Osteocyte (in vitro differentiated cells): ENCODE results near the gene ROR1. TPM values are rescaled to one million over a fixed set of nuclear protein-coding genes. Genes with fewer than 3 reads are reported as not detected.

Experiments used
- DNase-seq: peaks from one replicate; pipeline ENCODE4 v3.0.0; 2021; ENCODE audit warnings: mixed read lengths; ENCODE audit not compliant: unreplicated experiment; ENCODE audit errors: extremely low spot score
- H3K27ac Mint-ChIP-seq: one replicate; pipeline ENCODE4 v1.8.0; 2021; ENCODE audit warnings: mild to moderate bottlenecking, mixed read lengths; ENCODE audit not compliant: unreplicated experiment
- H3K27me3 Mint-ChIP-seq: one replicate; pipeline ENCODE4 v1.8.0; 2021; ENCODE audit warnings: mixed read lengths; ENCODE audit not compliant: unreplicated experiment
- H3K36me3 Mint-ChIP-seq: one replicate; pipeline ENCODE4 v1.8.0; 2021; ENCODE audit warnings: mixed read lengths; ENCODE audit not compliant: unreplicated experiment
- H3K4me1 Mint-ChIP-seq: one replicate; pipeline ENCODE4 v1.8.0; 2021; ENCODE audit warnings: mixed read lengths; ENCODE audit not compliant: unreplicated experiment
- H3K4me3 Mint-ChIP-seq: one replicate; pipeline ENCODE4 v1.8.0; 2021; ENCODE audit warnings: mild to moderate bottlenecking, moderate library complexity, mixed read lengths; ENCODE audit not compliant: unreplicated experiment
- H3K9me3 Mint-ChIP-seq: one replicate; pipeline ENCODE4 v1.8.0; 2021; ENCODE audit warnings: mixed read lengths; ENCODE audit not compliant: unreplicated experiment
- total RNA-seq: library from RNA; stranded (reverse); gene quantifications from 2 replicates; pipeline ENCODE4 v1.2.1, GENCODE V29; 2021
- TF ChIP-seq, protein P1 (sequence below): fragments of 200-600 bp; sonication (generic); IDR thresholded peaks from 2 replicates; pipeline ENCODE4 v1.5.0; 2021; ENCODE audit warnings: antibody characterized with exemption, mild to moderate bottlenecking, moderate library complexity

The ROR1 gene
- total RNA-seq, 1 donor from 2014 or later, result 20.6 TPM

DNA sequence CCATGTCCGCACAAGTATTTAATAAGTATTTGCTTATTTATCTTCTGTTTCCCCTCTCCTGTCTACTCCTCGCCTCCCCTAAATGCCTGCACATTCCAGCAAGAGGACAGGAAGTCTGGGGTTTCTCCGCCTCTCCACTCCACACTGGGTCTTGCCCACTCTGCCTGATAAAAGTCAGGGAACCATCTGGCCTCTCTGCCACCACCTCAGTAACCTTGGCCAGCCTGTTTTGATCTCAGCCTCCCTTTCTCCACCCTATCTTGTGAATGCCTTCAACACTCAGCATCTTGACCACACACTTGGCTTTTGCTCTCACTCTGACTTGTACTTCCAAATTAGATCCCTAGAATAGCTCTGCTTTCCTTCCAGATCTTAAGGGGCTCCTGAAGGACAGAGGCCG lies 264.3 kb downstream of the ROR1 start:
- H3K27ac Mint-ChIP-seq, result peak overlapping the region; percentile 93
- H3K27me3 Mint-ChIP-seq, result no peaks in the 10 kb centered on the region
- peaks cover 2% of the 10 kb centered on the region for H3K36me3 Mint-ChIP-seq
- peaks cover 7% of the 10 kb centered on the region for H3K9me3 Mint-ChIP-seq
- no peak overlapping the region for H3K4me3 Mint-ChIP-seq
- TF ChIP-seq, protein P1, sequence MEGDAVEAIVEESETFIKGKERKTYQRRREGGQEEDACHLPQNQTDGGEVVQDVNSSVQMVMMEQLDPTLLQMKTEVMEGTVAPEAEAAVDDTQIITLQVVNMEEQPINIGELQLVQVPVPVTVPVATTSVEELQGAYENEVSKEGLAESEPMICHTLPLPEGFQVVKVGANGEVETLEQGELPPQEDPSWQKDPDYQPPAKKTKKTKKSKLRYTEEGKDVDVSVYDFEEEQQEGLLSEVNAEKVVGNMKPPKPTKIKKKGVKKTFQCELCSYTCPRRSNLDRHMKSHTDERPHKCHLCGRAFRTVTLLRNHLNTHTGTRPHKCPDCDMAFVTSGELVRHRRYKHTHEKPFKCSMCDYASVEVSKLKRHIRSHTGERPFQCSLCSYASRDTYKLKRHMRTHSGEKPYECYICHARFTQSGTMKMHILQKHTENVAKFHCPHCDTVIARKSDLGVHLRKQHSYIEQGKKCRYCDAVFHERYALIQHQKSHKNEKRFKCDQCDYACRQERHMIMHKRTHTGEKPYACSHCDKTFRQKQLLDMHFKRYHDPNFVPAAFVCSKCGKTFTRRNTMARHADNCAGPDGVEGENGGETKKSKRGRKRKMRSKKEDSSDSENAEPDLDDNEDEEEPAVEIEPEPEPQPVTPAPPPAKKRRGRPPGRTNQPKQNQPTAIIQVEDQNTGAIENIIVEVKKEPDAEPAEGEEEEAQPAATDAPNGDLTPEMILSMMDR, result no peak
- no peak for DNase-seq
- peaks cover 64% of the 10 kb centered on the region for H3K4me1 Mint-ChIP-seq

DNA sequence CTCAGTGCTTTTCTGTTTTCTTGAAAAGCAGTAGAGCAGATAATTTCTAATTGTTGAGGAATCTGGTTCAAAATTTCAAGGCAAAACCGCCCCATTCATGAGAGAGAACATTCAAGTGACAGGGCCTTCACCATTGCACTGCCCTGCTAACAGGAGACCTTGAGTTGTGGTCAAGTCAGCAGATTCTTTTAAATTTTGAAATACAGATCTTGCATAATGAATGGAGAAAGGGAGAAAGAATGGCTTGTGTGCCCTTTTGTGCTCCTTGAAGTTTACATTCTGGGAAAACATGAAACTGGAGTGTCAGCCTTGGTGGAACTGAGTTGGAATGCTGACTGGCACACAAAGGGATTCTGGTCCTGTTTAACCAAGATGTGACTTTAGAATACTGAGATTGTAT lies 265.1 kb downstream of the ROR1 start:
- Mint-ChIP-seq H3K9me3 (peaks cover 7% of the 10 kb centered on the region), H3K27ac (peak overlapping the region; percentile 93), H3K4me1 (peaks cover 71% of the 10 kb centered on the region), H3K4me3 (no peak overlapping the region), H3K36me3 (peaks cover 2% of the 10 kb centered on the region), H3K27me3 (no peaks in the 10 kb centered on the region)
- TF ChIP-seq, protein P1, result no peak
- no peak for DNase-seq

DNA sequence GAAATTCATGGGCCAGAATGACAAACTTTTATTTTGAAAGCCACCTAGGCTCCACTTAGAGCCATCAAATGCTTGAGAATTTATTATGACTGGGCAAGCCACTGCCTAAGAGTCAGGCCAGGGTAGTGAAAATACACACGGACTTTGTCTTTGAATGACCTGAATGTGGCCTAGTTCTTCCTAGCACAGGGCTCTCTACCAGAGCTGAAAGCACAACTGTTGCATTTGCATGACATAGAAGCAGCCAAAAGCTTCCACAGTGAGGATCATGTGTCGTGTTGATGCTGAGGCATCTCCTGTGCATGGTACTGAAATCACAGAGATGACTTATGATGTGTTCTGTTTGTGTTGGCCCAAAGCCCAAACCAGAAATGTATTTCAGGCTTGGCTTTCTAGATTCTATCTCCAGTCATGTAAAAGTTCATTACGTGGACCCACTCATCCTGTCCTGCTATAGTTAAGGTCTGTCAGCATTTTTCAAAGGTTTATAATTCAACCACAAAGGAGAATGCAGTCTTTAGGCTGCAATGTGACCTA lies 265.6 kb downstream of the ROR1 start:
- Mint-ChIP-seq H3K27me3 (no peaks in the 10 kb centered on the region), H3K27ac (peak overlapping the region; percentile 93), H3K36me3 (peaks cover 2% of the 10 kb centered on the region), H3K4me3 (no peak overlapping the region), H3K4me1 (peaks cover 71% of the 10 kb centered on the region), H3K9me3 (peaks cover 7% of the 10 kb centered on the region)
- TF ChIP-seq, protein P1, result no peak
- peak; percentile 86 for DNase-seq

DNA sequence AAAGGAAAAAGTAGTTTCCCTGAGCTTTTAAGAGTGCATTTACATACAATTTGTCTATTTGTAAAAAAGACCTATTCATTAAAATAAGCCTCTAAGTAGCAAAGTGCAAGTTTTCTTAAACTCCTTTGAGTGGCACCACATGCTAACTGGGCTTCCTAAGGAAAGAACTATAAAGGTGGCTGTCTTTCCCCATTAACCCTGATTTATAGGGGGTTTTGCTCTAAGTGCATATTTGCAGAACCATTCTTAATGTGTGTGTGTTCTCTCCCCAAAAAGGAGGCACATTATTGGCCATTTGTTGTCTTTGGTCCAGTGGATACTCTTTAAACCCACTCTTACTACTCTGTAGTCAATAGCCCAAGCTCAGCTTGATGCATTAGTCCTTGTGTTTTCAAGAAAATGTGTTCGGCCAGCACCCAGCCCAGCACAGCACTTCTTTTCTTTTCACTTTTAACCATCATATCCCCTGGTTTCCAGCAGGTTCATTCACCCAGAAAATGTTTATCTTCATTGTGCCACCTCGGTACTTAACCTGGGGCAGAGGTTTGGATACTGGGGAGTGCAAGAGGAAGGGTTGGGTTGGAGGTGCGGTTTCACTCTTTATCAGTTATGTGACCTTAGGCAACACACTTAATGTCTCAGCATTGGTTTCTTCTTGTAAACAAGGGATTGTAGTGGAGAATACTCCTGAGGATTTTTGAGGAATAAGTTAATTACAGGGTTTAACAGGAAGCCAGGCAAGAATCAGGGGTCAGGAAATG lies 267.7 kb downstream of the ROR1 start:
- Mint-ChIP-seq H3K27me3 (no peaks in the 10 kb centered on the region), H3K27ac (peak overlapping the region; percentile 93), H3K36me3 (peaks cover 2% of the 10 kb centered on the region), H3K9me3 (peaks cover 4% of the 10 kb centered on the region), H3K4me1 (peaks cover 72% of the 10 kb centered on the region), H3K4me3 (no peak overlapping the region)
- DNase-seq, result no peak
- TF ChIP-seq, protein P1, result no peak

DNA sequence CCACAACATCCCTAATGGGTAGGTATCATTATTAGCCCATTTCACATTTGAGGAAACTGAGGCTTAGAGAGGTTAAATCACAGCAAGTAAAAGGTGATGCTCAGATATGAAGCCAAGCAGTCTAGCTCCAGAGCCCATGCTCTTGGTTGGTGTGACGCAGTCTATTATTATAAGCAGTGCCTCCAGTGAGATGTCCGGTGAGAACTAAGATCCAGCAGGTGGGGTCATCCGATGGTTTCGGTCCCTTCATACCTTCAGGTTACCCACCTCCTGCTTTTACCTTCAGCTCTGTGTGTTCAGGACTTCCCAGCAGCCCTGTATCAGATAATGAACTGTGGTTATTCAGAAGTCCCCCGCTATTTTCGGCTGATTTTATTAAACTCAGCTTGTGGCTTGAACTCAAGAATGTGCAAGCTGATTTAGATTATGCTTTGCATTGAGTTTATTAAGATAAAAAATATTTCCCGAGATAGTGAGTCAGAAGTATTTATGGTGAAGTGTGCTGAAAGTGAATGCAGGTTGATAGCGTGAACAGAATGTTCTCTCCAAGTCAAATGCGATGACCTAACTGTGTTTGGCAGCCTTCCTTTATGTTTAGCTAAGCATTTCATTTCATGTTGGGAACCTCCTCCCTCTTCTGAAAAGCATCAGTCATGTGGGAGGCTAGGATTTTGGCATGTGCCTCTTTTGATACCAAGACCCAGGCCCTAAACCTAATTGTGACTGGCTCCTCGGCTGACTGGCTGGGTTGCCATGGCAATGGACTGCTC lies 268.7 kb downstream of the ROR1 start:
- Mint-ChIP-seq H3K27ac (peak overlapping the region; percentile 89), H3K27me3 (no peaks in the 10 kb centered on the region), H3K4me3 (peak overlapping the region; percentile 10), H3K36me3 (no peaks in the 10 kb centered on the region), H3K9me3 (no peaks in the 10 kb centered on the region), H3K4me1 (peaks cover 67% of the 10 kb centered on the region)
- DNase-seq, result no peak
- TF ChIP-seq, protein P1, result no peak
